HepG2 (cell line): ENCODE data around the gene DGKB.

Experiments
- ARHGAP35 ChIP-seq: sonication (generic); formaldehyde crosslinking; IDR thresholded peaks from 2 replicates; pipeline ENCODE4 v1.9.0; 2022; ENCODE audit warnings: mild to moderate bottlenecking, inconsistent platforms, moderate library complexity, missing genetic modification reagents, borderline replicate concordance
- CREM ChIP-seq, 2 experiments: sonication (generic) in 1 of 2; formaldehyde crosslinking in 1 of 2; IDR thresholded peaks; 2 replicates each; pipeline versions ENCODE4 v1.4.0 to v1.6.1; 2016 to 2020; ENCODE audit warnings: antibody characterized with exemption in 1 of 2, mild to moderate bottlenecking in 1 of 2, missing genetic modification reagents in 1 of 2
- MYC ChIP-seq: sonication (generic); formaldehyde crosslinking; IDR thresholded peaks from 2 replicates; pipeline ENCODE4 v1.9.0; 2021; ENCODE audit warnings: missing genetic modification reagents, borderline replicate concordance
- POLR2A ChIP-seq, 2 experiments: IDR thresholded peaks; 2 replicates each; pipeline ENCODE4 v1.6.1; 2011; ENCODE audit warnings: low read depth in 2 of 2, low read length in 2 of 2, mild to moderate bottlenecking in 1 of 2, moderate library complexity in 1 of 2; ENCODE audit not compliant: insufficient read depth in 1 of 2
- RFX1 ChIP-seq: fragments of 450-650 bp; IDR thresholded peaks from 2 replicates; pipeline ENCODE4 v1.6.1; 2017
- ZNF720 ChIP-seq: sonication (generic); formaldehyde crosslinking; IDR thresholded peaks from 2 replicates; pipeline ENCODE4 v1.4.0; 2020; ENCODE audit warnings: missing genetic modification reagents
- TF ChIP-seq, protein P1 (sequence below): sonication (generic); formaldehyde crosslinking; IDR thresholded peaks from 2 replicates; pipeline ENCODE4 v1.4.0; 2020; ENCODE audit warnings: missing genetic modification reagents

DNA sequence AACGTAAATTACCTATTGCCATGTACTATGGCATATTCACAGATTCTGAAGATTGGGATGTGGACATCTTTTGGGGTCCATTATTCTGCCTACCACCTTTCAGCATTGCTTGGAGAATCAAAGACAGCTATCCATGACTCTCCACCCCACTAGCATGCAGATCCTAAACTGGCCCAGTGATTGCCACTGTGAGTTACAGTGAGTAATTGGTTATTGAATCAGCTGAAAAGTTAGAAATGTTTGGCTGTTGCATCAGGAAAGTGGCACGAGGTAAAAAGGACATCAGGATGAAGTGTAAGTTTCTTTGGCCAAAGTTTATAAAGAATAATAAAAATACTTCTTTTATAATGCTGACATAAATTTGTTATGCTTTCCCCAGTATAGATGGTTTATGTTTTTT, 764.9 kb downstream of the DGKB start:
- TF ChIP-seq ZNF720: no peak
- no peak for TF ChIP-seq MYC (CRISPR knock-in tag)
- no peak for TF ChIP-seq ARHGAP35
- TF ChIP-seq POLR2A (IDR thresholded peaks at IDR 0.05; ENCODE audit: insufficient read depth in 1 of 2, low read depth in 2 of 2, low read length in 2 of 2): no peak
- TF ChIP-seq, protein P1, sequence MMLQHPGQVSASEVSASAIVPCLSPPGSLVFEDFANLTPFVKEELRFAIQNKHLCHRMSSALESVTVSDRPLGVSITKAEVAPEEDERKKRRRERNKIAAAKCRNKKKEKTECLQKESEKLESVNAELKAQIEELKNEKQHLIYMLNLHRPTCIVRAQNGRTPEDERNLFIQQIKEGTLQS (CRISPR knock-in tag): no peak
- no peak for TF ChIP-seq CREM (IDR thresholded peaks at IDR 0.05)
- no peak for TF ChIP-seq CREM (CRISPR knock-in tag; IDR thresholded peaks at IDR 0.05)
- no peak for TF ChIP-seq RFX1
